Neutrophil (primary cell): ENCODE results near the gene IL17REL.
A peak's percentile ranks its signal among the peaks of the same experiment; 100 is the strongest.

Source experiments
- H3K27ac ChIP-seq: fragments of 200-600 bp; sonication (generic); 2 replicates; pipeline ENCODE4 v1.5.1; 2016; ENCODE audit warnings: mild to moderate bottlenecking, moderate library complexity
- H3K27me3 ChIP-seq: fragments of 200-600 bp; sonication (generic); 2 replicates; pipeline ENCODE4 v1.6.0; 2016; ENCODE audit warnings: mild to moderate bottlenecking
- H3K36me3 ChIP-seq: fragments of 200-600 bp; sonication (generic); 2 replicates; pipeline ENCODE4 v1.5.1; 2017
- H3K4me1 ChIP-seq, 2 experiments: fragments of 200-600 bp in 1 of 2; sonication (generic) in 1 of 2; 1 replicate in 1 of 2; 2 replicates in 1 of 2; pipeline versions ENCODE4 v1.5.1 to v1.6.1; 2013 to 2016; ENCODE audit warnings: low read depth in 1 of 2, low read length in 1 of 2, mild to moderate bottlenecking in 1 of 2, moderate library complexity in 1 of 2; ENCODE audit not compliant: control insufficient read depth in 1 of 2, insufficient read depth in 1 of 2
- H3K4me3 ChIP-seq, 2 experiments: fragments of 200-600 bp in 1 of 2; sonication (generic) in 1 of 2; 1 replicate in 1 of 2; 2 replicates in 1 of 2; pipeline ENCODE4 v1.5.1; 2013 to 2016; ENCODE audit warnings: low read depth in 1 of 2, low read length in 1 of 2, mild to moderate bottlenecking in 1 of 2, moderate library complexity in 1 of 2
- H3K9me3 ChIP-seq: fragments of 200-600 bp; sonication (generic); 2 replicates; pipeline ENCODE4 v1.5.1; 2016
- TF ChIP-seq, protein P1 (sequence below): fragments of 200-600 bp; sonication (generic); IDR thresholded peaks from 2 replicates; pipeline ENCODE4 v1.5.1; 2016; ENCODE audit warnings: antibody characterized with exemption

Gene IL17REL

GRCh38 chr22:49959782-49960158 is 52.8 kb downstream of the IL17REL start:
- Histone ChIP-seq H3K4me1 (peaks cover 44 to 46% of the 10 kb centered on the region in 2 experiments), H3K36me3 (peaks cover 35% of the 10 kb centered on the region), H3K27ac (peak overlapping the region; percentile 98), H3K9me3 (no peaks in the 10 kb centered on the region), H3K27me3 (peaks cover 10% of the 10 kb centered on the region), H3K4me3 (peak overlapping the region; percentile 94 to 99)
- TF ChIP-seq, protein P1, sequence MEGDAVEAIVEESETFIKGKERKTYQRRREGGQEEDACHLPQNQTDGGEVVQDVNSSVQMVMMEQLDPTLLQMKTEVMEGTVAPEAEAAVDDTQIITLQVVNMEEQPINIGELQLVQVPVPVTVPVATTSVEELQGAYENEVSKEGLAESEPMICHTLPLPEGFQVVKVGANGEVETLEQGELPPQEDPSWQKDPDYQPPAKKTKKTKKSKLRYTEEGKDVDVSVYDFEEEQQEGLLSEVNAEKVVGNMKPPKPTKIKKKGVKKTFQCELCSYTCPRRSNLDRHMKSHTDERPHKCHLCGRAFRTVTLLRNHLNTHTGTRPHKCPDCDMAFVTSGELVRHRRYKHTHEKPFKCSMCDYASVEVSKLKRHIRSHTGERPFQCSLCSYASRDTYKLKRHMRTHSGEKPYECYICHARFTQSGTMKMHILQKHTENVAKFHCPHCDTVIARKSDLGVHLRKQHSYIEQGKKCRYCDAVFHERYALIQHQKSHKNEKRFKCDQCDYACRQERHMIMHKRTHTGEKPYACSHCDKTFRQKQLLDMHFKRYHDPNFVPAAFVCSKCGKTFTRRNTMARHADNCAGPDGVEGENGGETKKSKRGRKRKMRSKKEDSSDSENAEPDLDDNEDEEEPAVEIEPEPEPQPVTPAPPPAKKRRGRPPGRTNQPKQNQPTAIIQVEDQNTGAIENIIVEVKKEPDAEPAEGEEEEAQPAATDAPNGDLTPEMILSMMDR: peak; percentile 29

- peaks cover 44 to 46% of the 10 kb centered on the region in 2 experiments for H3K4me1 ChIP-seq
- peaks cover 10% of the 10 kb centered on the region for H3K27me3 ChIP-seq
- TF ChIP-seq, protein P1: no peak
- H3K4me3 ChIP-seq: peak overlapping the region; percentile 94 to 99
- H3K36me3 ChIP-seq: peaks cover 29% of the 10 kb centered on the region
- peak overlapping the region; percentile 98 for H3K27ac ChIP-seq
- no peaks in the 10 kb centered on the region for H3K9me3 ChIP-seq
These were observed 53.4 kb downstream of the IL17REL start for GRCh38 chr22:49958931-49959781.

- Histone ChIP-seq H3K27me3 (peaks cover 10% of the 10 kb centered on the region), H3K4me1 (peaks cover 44 to 46% of the 10 kb centered on the region in 2 experiments), H3K36me3 (peaks cover 22% of the 10 kb centered on the region), H3K27ac (no peak overlapping the region), H3K4me3 (no peak overlapping the region), H3K9me3 (no peaks in the 10 kb centered on the region)
- TF ChIP-seq, protein P1: no peak
These were observed 54.1 kb downstream of the IL17REL start for GRCh38 chr22:49958366-49958921.

DNA sequence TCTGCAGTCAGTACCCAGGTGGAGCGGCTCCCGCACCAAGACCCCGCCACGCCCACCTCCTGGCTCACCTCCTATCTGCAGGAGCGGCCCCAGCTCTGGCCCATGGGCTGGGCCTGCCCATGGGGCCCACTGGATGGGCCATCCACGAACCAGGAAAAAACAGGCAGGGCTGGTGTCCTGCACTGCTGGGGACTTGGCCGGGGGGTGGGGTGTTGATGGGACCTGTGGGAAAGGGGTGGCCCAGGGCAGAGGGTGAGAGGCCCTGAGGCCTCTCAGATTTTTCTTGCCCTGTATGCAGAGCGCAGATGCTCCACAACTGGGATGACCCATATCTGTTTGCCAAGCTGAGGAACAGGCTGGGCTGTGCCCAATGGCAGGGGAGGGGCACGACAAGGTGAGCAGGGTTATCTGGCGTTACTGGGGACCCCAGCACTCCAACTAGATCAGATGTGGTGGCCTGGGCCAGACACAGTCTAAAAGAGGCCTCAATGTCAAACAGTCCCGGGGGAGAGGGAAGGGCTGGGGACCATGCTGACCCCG is 54.7 kb downstream of the IL17REL start:
- no peak overlapping the region for H3K4me3 ChIP-seq

More for the DNA sequence above, 54.7 kb downstream of the IL17REL start:
- peaks cover 44 to 46% of the 10 kb centered on the region in 2 experiments for H3K4me1 ChIP-seq
- H3K27me3 ChIP-seq: peaks cover 10% of the 10 kb centered on the region
- H3K9me3 ChIP-seq: no peaks in the 10 kb centered on the region
- H3K27ac ChIP-seq: no peak overlapping the region
- TF ChIP-seq, protein P1: no peak
- peaks cover 16% of the 10 kb centered on the region for H3K36me3 ChIP-seq
